MG63 (cell line): ENCODE results near the gene TMEM179. TPM values are rescaled to one million over a fixed set of nuclear protein-coding genes. Genes with fewer than 3 reads are reported as not detected.
"Not testable (repeated sequence)": the region's sequence is repeated elsewhere in the genome, so short reads cannot be mapped to it uniquely, and the experiment has no call there.

Experiments used
- DNase-seq: peaks from one replicate; pipeline ENCODE4 v3.0.0-alpha.2; 2020
- H3K27me3 ChIP-seq: fragments of 250-450 bp; sonication (Bioruptor Pico); 2 replicates; pipeline ENCODE4 v1.5.1; 2020; ENCODE audit warnings: mild to moderate bottlenecking, moderate library complexity
- H3K36me3 ChIP-seq: fragments of 250-450 bp; sonication (Bioruptor Pico); 2 replicates; pipeline ENCODE4 v1.5.1; 2020; ENCODE audit warnings: mild to moderate bottlenecking, moderate library complexity
- H3K4me3 ChIP-seq: fragments of 250-450 bp; sonication (Bioruptor Pico); 2 replicates; pipeline ENCODE4 v1.5.1; 2020; ENCODE audit warnings: mild to moderate bottlenecking, moderate library complexity
- H3K9me3 ChIP-seq: fragments of 250-450 bp; sonication (Bioruptor Pico); 2 replicates; pipeline ENCODE4 v1.5.1; 2020; ENCODE audit warnings: mild to moderate bottlenecking, moderate library complexity
- total RNA-seq: library from RNA; depleted of rRNA; stranded (reverse); fragments of >200 nt; shearing (Covaris generic); gene quantifications from 2 replicates; pipeline ENCODE4 v1.2.3, GENCODE V29; 2014; ENCODE audit warnings: low replicate concordance

Gene TMEM179
- total RNA-seq, 1 experiment from 2014 or later, result 1.1 TPM

- no peaks in the 10 kb centered on the region for H3K9me3 ChIP-seq
- no peak overlapping the region for H3K4me3 ChIP-seq
- no peaks in the 10 kb centered on the region for H3K27me3 ChIP-seq
- peak; percentile 38 for DNase-seq
- no peaks in the 10 kb centered on the region for H3K36me3 ChIP-seq
These were observed 35.4 kb upstream of the TMEM179 start for GRCh38 chr14:104639885-104640548.

GRCh38 chr14:104639471-104639870 lies 34.9 kb upstream of the TMEM179 start:
- H3K4me3 ChIP-seq, result no peak overlapping the region
- no peaks in the 10 kb centered on the region for H3K36me3 ChIP-seq
- H3K9me3 ChIP-seq, result no peaks in the 10 kb centered on the region
- no peak for DNase-seq
- no peaks in the 10 kb centered on the region for H3K27me3 ChIP-seq

DNA sequence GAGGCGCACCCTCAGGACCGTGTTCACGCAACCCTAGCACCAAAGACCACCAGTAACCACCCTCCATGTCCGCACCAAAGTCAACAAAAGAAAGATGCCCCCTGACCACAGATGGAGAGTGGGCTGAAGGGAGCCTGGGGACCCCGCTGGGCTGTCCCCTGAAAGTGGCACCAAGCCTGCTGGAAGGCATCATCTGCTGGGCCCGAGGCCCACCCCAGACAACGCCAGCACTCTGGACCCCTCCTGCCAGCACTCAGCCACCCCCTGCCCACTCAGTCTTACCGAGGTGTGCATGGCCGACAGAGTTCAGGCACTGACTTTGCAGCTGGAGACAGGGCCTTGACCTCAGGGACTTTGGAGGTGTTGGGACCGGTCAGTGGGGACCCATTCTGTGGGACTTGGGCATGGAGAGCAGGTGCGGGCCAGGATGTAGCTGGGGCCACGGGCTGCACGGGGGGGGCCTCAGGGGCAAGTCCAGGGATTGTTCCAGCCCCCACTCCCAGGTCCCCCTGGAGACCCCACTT lies 34.4 kb upstream of the TMEM179 start:
- Histone ChIP-seq H3K27me3 (no peaks in the 10 kb centered on the region), H3K36me3 (no peaks in the 10 kb centered on the region), H3K4me3 (no peak overlapping the region), H3K9me3 (no peaks in the 10 kb centered on the region)
- DNase-seq, result no peak

DNA sequence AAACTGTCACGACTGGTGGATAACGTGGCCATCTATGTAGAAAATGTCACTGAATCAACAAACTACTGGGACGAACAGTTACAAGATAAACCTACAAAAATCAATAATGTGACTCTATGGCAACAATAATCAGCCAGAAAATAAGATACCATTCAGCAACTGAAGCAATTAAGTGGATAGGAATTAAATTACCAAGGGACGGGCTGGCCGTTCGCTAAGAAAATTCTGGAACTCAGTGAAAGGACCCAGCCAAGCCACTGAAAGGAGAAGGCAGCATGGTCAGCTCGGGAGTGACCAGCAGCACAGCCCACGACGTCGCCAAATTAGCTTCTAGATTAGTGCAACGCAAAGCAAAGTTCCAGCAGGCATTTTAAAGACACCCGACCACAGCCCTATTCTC lies 33.6 kb upstream of the TMEM179 start:
- DNase-seq, result no peak
- H3K4me3 ChIP-seq, result no peak overlapping the region
- no peaks in the 10 kb centered on the region for H3K27me3 ChIP-seq
- no peaks in the 10 kb centered on the region for H3K9me3 ChIP-seq
- no peaks in the 10 kb centered on the region for H3K36me3 ChIP-seq

DNA sequence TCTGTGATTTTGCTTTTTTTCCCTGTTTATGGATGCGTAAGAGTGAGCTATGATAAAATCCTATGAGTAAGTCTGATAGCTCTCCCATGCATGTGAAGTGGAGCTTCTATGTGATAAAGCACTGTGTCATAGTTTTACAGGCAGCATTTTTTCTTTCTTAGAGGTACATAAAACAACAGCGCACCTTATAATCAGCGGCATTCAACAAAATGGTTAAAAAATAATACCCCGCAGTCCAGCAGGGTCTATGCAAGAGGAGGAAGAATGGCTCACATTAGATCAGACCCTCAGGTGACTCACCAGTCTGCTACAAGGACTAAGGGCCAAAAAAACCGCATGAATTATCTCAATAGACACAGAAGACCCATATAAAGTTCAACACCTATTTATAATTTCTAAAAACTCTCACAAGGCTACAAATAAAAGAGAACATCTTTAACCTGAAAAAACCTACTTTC lies 33.0 kb upstream of the TMEM179 start:
- no peaks in the 10 kb centered on the region for H3K27me3 ChIP-seq

DNA sequence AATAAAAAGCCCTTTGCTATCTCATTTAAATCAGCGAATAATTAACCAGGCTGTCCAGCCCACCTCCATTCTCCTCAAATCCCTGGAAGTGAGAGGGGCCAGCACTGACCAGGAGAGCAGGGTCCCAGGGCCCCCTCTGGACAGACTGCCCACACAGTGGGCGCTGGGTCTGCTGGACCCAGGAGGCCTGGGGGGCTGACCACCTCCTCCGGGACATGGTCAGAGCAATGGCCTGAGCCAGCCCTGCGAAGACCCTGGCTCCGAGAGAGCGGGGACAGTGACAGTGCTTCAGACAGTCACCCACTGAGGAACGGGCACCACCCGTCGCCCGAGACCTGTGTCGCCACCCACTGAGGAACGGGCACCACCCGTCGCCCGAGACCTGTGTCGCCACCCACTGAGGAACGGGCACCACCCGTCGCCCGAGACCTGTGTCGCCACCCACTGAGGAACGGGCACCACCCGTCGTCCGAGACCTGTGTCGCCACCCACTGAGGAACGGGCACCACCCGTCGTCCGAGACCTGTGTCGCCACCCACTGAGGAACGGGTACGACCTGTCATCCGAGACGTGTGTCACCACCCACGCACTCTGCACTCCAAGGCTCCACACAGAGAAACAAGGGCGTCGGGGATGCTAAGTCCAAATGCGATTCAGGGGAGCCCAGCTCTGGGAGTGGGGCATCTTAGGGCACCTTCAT lies 32.4 kb upstream of the TMEM179 start:
- not testable (repeated sequence) for H3K36me3 ChIP-seq, H3K9me3 ChIP-seq, DNase-seq, H3K27me3 ChIP-seq, H3K4me3 ChIP-seq

More for the DNA sequence above, 33.0 kb upstream of the TMEM179 start:
- no peak for DNase-seq
- no peak overlapping the region for H3K4me3 ChIP-seq
- no peaks in the 10 kb centered on the region for H3K36me3 ChIP-seq
- no peaks in the 10 kb centered on the region for H3K9me3 ChIP-seq

- DNase-seq, result no peak
- Histone ChIP-seq H3K27me3 (no peaks in the 10 kb centered on the region), H3K9me3 (no peaks in the 10 kb centered on the region), H3K36me3 (no peaks in the 10 kb centered on the region), H3K4me3 (no peak overlapping the region)
These were observed 31.6 kb upstream of the TMEM179 start for GRCh38 chr14:104636131-104636530.

GRCh38 chr14:104635717-104636116 lies 31.1 kb upstream of the TMEM179 start:
- Histone ChIP-seq H3K4me3 (no peak overlapping the region), H3K36me3 (no peaks in the 10 kb centered on the region), H3K9me3 (no peaks in the 10 kb centered on the region), H3K27me3 (no peaks in the 10 kb centered on the region)
- no peak for DNase-seq

DNA sequence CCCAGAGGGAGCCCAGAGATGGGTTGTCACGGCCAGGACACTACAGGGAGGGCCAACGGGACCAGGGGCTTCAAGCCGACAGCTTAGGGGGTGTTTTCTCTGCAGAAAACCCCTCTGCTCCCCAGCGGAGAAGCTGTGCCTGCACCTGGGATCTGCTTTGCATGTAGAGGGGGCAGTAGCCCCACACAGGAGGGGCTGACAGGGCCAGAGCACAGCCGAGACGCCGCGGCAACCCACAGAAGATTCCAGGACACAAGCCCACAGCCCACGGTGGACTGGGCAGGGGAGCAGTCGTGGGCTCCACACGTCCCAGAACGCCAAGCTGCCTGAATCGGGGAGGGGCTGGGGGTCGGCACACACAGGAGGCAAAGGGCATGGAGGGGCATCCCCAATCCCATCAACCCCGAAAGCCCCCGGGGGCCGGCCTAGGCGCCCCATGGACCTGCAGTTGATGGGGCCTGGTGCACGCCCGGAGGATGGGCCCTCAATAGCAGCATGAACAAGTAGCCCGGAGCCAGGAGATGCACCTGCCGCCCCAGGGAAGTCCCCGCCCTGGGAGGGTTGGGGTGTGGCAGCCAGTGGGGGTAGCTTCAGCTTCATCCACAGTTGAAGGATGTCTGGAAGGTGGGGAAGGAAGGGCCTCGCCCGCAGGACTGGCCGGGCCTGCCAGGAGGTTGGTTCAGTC lies 30.5 kb upstream of the TMEM179 start:
- DNase-seq, result no peak
- H3K27me3 ChIP-seq, result no peaks in the 10 kb centered on the region
- no peak overlapping the region for H3K4me3 ChIP-seq
- no peaks in the 10 kb centered on the region for H3K9me3 ChIP-seq
- no peaks in the 10 kb centered on the region for H3K36me3 ChIP-seq

GRCh38 chr14:104634138-104634760 lies 29.7 kb upstream of the TMEM179 start:
- Histone ChIP-seq H3K9me3 (no peaks in the 10 kb centered on the region), H3K27me3 (no peaks in the 10 kb centered on the region), H3K36me3 (no peaks in the 10 kb centered on the region), H3K4me3 (no peak overlapping the region)
- no peak for DNase-seq

- no peaks in the 10 kb centered on the region for H3K27me3 ChIP-seq
- no peak for DNase-seq
- no peaks in the 10 kb centered on the region for H3K36me3 ChIP-seq
- no peak overlapping the region for H3K4me3 ChIP-seq
- H3K9me3 ChIP-seq, result no peaks in the 10 kb centered on the region
These were observed 28.9 kb upstream of the TMEM179 start for GRCh38 chr14:104633276-104634137.

- no peak overlapping the region for H3K4me3 ChIP-seq
- no peak for DNase-seq
- no peaks in the 10 kb centered on the region for H3K27me3 ChIP-seq
- H3K9me3 ChIP-seq, result no peaks in the 10 kb centered on the region
- no peaks in the 10 kb centered on the region for H3K36me3 ChIP-seq
These were observed 28.2 kb upstream of the TMEM179 start for GRCh38 chr14:104632781-104633180.

DNA sequence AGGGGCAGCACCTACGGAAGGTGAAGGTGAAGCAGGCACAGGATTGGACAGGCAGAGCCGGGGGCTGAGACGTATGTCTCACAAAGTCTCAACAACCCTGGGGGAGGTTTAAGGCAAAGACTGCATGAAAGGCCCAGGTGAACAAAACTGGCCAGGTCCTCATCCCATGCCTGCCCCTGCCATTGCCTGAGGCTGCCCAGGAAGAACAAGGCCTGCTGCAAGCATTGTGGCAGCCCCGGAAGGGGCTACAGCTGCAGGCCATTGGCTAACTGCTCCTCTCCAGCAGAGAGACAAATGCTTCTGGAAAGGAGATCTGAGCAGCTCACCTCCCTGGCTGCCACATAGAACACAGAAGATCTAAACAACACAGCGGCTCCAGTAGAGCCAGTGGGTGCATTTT lies 20.4 kb upstream of the TMEM179 start:
- Histone ChIP-seq H3K27me3 (no peaks in the 10 kb centered on the region), H3K9me3 (no peaks in the 10 kb centered on the region)
- no peak for DNase-seq

DNA sequence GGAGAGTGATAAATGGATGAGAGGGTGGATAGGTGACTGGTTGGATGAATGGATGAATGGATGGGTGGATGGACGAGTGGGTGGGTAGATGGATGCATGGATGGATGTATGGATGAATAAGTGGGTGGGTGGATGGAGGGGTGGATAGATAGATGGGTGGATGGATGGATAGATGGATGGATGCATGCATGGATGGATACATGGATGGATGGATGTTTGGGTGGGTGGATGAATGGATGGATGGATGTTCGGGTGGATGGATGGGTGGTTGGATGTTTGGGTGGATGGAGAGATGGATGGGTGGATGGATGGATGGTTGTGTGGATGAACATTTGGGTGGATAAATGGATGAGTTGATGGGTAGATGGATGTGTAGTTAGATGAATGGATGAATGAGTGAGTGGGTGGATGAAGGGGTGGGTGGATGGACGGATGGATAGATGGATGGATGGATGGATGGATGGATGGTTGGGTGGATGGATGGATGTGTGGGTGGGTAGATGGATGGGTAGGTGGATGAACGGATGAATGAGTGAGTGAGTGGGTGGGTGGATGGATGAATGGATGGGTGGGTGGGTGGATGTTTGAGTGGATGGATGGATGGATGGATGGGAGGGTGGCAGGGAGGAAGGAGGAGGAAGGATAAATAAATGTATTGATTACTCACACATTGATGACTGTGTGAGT lies 9.7 kb upstream of the TMEM179 start:
- no peak for DNase-seq
- no peaks in the 10 kb centered on the region; the same call in none of the 2 replicates for H3K27me3 ChIP-seq
- H3K4me3 ChIP-seq, result no peak overlapping the region
- H3K36me3 ChIP-seq, result no peaks in the 10 kb centered on the region
- H3K9me3 ChIP-seq, result no peaks in the 10 kb centered on the region

More for the DNA sequence above, 20.4 kb upstream of the TMEM179 start:
- no peaks in the 10 kb centered on the region for H3K36me3 ChIP-seq
- H3K4me3 ChIP-seq, result no peak overlapping the region

GRCh38 chr14:104611881-104612280 lies 7.3 kb upstream of the TMEM179 start:
- Histone ChIP-seq H3K9me3 (no peaks in the 10 kb centered on the region), H3K4me3 (no peak overlapping the region), H3K27me3 (no peaks in the 10 kb centered on the region; the same call in none of the 2 replicates), H3K36me3 (no peaks in the 10 kb centered on the region)
- no peak for DNase-seq
